NCI-H146 (cell line): ENCODE measurements around the gene MKX.

ENCODE experiments used
- DNase-seq: peaks from one replicate; lab custom pipeline; 2025; lab: John Stamatoyannopoulos, UW

Gene MKX

DNA sequence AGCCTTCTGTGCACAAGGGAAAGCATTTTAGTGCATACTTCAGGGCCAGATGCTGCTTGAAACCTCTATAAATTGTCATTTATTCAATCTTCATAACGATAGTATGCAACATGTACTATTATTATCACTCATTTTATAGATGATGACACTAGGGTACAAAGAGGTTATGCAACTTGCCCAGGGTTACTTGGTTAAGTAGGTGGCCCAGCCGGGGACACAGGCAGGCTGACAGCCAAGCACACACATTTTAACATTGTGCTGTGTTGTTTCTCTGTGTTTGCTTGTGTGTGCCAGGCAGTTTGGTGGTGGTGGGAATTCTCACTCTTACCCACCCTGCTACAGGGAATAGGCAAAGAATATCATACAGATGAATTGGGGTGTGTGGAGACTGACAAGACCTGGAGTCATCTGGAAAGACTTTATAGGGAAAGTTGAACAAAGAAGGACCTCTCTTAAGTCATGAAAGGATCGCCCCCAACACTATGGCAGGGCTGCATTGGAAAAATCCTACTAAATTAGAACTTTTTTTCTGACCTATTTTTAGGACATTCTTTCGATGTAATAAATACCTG lies 98.9 kb downstream of the MKX start:
- no peak for DNase-seq

DNA sequence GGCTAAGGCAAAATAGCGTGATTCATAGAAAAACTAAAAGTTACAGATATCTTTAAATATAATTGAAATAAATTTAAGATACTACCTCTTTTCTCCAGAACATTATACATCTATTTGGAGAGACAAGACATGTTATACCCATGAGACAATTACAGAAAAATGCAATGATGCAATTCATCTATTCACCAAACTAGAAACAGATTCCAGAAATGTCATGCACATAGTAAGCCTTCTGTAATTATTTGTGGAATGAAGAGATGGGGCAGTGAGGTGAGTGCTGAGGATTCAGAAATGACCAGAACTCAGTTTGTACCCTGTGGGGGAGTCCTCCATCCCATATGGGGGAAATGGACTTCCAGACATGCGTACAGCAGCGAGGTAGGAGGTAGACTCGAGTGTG lies 99.4 kb downstream of the MKX start:
- DNase-seq: no peak

DNA sequence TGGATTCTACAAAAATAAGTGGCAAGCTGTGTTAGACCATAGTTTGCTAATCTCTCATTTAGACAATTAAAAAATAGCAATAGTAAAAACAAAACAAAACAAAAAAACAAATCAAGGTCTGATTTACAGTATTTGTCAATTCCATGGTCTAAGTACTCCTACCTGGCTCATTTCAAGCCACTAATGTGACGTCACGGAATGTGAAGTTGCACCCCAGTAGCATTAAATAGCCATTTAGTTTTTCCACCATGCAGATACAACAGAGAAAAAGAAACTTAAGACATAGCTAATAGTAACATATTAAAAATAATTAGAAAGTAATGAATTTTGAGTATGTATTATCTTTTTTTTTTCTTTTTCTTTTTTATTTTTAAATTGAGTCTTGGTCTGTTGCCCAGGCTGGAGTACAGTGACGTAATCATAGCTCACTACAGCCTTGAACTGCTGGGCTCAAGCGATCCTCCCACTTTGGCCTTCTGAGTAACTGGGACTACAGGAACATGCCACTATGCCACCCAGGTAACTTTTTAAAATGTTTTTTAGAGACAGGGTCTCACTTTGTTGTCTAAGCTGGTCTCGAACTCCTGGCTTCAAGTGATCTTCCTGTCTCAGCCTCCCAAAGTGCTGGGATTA lies 101.2 kb downstream of the MKX start:
- no peak for DNase-seq

- DNase-seq: no peak
These were observed 102.3 kb downstream of the MKX start for GRCh38 chr10:27643301-27643700.

DNA sequence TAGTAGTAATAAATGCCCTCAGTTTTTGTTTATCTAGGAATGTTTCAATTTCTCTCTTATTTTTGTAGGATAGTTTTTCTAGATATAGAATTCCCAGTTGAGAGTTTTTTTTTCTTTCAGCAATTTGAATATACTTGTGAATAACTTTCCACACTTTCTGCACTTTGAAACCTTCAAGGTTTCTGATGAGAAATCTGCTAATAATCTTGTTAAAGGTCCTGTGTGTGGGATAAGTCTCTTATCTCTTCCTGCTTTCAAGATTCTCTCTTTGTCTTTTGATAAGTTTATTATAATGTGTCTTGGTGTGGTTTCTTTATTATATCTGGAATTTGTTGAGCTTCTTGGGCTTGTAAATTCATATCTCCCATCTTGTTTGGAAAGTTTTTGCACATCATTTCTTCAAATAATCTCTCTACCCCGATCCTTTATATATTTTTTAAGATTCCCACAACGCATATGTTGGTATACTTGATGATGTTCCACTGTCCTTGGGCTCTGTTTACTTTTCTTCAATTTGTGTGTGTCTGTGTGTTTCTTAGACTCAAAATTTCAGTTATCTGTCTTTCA lies 103.5 kb downstream of the MKX start:
- DNase-seq: no peak

DNA sequence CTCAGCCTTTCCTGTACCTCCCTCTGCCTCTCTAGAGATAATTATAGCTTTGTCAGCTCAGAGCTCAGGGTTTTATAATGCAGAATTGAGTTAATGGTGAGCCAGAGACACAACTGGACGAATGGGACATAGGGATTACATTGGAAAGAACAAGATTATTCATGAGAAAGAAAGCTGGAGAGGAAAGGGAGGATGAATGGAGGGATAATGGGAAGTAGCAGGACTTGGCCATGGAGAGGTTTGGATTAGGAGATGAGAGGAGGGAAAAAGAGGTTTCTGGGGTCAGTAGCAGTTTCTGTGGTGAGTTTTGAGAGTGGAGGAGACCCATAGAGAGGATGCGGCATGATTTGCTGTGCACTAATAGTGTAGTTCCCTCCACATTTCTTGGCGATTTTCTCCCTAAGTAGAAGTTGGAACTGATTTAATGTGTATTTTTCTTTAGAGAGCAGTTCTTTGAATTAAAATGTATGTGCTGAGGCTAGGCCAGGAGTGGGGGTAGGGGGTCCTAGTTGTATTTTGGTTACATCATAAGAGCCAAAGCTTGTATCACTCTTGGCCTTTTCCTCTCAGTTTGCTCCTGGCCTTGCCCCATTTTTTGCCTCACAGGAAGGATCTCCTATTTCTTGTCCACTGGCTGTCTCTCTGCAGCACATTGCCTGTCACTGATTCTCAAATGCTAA lies 107.4 kb downstream of the MKX start:
- no peak for DNase-seq

GRCh38 chr10:27637601-27638000 lies 108.0 kb downstream of the MKX start:
- DNase-seq: no peak

GRCh38 chr10:27636816-27637215 lies 108.8 kb downstream of the MKX start:
- no peak for DNase-seq

GRCh38 chr10:27635699-27636270 lies 109.8 kb downstream of the MKX start:
- DNase-seq: no peak

DNA sequence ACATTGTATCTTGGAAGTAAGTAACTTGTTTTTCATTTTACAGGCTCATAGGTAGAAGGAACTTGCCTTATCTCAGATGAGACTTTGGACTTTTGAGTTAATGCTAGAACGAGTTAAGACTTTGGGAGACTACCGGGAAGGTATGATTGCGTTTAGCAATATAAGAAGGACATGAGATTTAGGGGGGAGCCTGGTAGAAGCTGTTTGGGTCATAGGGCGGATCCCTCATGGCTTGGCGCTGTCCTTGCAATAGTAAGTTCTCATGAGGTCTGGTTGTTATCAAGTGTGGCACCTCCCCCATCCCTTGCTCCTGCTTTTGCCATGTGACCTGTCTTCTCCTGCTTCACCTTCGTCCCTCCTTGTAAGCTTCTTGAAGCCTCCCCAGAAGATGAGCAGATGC lies 110.3 kb downstream of the MKX start:
- DNase-seq: no peak

- DNase-seq: no peak
These were observed 117.0 kb downstream of the MKX start for GRCh38 chr10:27628621-27629020.

DNA sequence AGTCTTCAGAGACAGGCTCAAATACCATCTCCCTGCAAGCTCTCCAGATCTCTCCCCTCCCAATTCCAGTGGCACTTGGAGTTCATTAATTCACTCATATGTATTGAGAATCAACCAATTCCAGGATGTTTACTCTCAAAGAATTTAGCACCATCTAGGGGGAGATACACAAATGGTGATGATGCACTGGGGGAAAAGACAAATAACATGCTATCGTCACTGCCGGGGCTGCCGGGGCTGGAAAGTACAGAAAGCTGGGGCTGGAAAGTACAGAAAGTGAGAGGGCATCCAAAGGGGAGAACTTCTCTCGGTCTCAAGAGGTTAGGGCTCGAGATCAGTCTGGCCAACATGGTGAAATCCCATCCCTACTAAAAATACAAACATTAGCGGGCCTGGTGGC lies 118.7 kb downstream of the MKX start:
- no peak for DNase-seq

- DNase-seq: no peak
These were observed 120.0 kb downstream of the MKX start for GRCh38 chr10:27625452-27626211.

DNA sequence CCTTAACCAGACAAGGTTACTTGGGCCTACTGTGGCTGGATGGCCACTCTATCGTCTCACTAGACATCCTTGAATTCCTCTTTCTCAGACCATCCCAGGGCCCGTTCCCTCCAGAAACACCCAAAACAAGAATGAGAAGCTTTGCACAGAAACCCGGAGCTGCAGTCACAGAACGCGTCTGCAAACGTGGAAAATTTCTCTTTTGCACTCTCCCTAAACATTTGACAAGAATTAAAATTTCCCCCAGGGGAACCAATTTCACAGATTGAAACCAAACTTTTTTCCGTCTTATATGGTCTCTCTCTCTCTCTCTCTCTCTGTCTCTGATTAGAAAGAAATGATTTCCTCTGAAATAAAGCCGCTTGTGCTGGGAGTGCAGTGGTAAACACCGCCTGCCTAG lies 120.7 kb downstream of the MKX start:
- DNase-seq: no peak
